ENCODE measurements around the gene IL31RA. TPM values are rescaled to one million over a fixed set of nuclear protein-coding genes. Genes with fewer than 3 reads are reported as not detected.

The IL31RA gene
- total RNA-seq, 1 experiment from 2014 or later: not detected

DNA sequence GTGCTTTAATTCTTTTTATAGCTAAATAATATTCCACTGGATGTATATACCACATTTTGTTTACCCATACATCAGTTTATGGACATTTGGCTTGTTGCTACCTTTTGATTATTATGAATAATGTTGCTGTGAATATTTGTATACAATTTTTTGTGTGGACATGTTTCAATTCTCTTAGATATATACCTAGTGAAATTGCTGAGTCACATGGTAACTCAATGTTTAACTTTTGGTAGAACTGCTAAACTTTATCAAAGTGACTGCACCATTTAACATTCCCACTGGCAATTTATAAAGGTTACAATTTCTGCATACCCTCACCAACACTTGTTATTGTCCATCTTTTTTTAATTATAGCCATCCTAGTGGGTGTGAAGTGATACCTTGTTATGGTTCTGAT is 22.1 kb downstream of the IL31RA start:
- DNase-seq: no peak
- Histone ChIP-seq H3K27me3 (ENCODE audit: control insufficient read depth, insufficient read depth, low read length) (no peaks in the 10 kb centered on the region), H3K36me3 (replicated peaks; ENCODE audit: control insufficient read depth, insufficient read depth, low read length) (no peaks in the 10 kb centered on the region), H3K4me3 (ENCODE audit: insufficient read depth, low read depth, low read length) (no peak overlapping the region)

DNA sequence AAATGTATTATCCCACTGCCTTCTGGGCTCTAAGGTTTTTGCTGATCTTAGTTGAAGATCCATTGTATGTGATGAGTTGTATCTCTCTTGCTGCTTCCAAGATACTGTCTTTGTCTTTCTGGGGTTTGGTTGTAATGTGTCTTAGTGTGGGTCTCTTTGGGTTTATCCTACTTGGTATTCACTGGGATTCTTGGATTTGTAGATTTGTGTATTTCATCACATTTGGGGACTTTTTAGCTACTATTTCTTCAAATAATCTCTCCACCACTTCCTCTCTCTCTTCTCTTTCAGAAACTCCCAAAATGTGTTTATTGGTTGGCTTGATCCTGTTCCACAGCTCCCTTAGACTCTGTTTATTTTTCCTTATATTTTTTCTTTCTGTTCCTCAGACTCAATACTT is 26.5 kb downstream of the IL31RA start:
- no peaks in the 10 kb centered on the region for H3K27me3 ChIP-seq (ENCODE audit: control insufficient read depth, insufficient read depth, low read length)
- DNase-seq: no peak
- no peak overlapping the region for H3K4me3 ChIP-seq (ENCODE audit: insufficient read depth, low read depth, low read length)
- H3K36me3 ChIP-seq (replicated peaks; ENCODE audit: control insufficient read depth, insufficient read depth, low read length): no peaks in the 10 kb centered on the region

DNA sequence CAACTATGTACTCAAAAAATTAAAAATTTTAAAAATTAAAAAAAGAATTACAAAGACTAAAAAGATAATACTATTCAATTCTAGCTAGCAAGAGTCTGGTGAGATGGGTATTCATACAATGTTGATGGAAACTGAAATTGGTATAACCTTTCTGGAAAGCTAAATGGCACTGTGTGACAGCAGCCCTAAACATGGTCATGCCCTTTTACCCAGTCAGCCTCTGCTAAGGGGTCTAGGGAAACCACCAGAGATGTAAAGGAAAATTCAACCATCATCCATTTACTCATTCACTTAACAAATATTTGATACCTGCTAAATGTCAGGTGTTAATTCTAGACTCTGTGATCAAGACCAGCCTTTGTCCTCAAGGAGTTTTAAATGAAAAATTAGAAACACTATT is 29.3 kb downstream of the IL31RA start:
- DNase-seq: no peak
- Histone ChIP-seq H3K27me3 (ENCODE audit: control insufficient read depth, insufficient read depth, low read length) (no peaks in the 10 kb centered on the region), H3K4me3 (ENCODE audit: insufficient read depth, low read depth, low read length) (no peak overlapping the region), H3K36me3 (replicated peaks; ENCODE audit: control insufficient read depth, insufficient read depth, low read length) (no peaks in the 10 kb centered on the region)

DNA sequence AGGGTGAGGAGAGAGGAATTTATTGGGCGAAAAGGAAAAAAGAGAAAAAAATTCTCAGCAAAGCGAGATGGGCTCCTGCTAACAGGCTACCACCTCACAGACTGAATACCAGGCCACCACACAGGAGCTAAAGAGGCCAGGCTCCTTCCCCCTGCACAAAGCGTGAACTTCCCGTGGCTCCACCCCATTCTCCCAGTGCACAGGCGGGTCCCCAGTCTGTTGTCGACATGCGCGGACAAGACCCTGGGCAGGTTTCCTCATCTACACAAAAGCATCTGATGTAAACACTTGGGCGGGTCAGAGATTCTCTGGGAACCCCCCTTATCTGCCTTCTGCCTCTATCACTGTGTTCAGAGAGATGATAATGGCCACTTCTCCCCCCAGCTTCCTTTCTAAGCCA is 34.2 kb downstream of the IL31RA start:
- no peak for DNase-seq
- H3K4me3 ChIP-seq (ENCODE audit: insufficient read depth, low read depth, low read length): no peak overlapping the region
- H3K36me3 ChIP-seq (replicated peaks; ENCODE audit: control insufficient read depth, insufficient read depth, low read length): no peaks in the 10 kb centered on the region
- no peaks in the 10 kb centered on the region for H3K27me3 ChIP-seq (ENCODE audit: control insufficient read depth, insufficient read depth, low read length)

DNA sequence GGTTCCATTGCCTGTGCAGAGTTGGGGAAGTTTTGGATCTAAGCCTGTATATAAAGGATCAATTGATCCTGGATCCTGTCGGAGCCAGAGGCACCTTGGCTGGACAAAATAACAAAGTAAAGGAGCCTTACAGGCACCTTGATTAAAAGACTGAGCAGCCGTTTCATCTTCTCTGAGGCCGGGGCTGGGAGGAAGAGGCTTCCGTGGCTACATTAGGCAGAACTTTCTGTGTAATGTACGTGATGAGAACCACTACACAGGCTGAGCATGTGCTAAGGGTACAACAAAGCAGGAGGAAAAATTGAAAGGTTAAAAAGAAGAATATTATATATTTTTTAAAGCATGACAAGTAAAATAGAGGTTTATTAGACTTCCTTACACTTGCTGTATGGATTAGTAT is 37.0 kb downstream of the IL31RA start:
- no peak for DNase-seq
- Histone ChIP-seq H3K4me3 (ENCODE audit: insufficient read depth, low read depth, low read length) (no peak overlapping the region), H3K36me3 (replicated peaks; ENCODE audit: control insufficient read depth, insufficient read depth, low read length) (no peaks in the 10 kb centered on the region), H3K27me3 (ENCODE audit: control insufficient read depth, insufficient read depth, low read length) (no peaks in the 10 kb centered on the region)

DNA sequence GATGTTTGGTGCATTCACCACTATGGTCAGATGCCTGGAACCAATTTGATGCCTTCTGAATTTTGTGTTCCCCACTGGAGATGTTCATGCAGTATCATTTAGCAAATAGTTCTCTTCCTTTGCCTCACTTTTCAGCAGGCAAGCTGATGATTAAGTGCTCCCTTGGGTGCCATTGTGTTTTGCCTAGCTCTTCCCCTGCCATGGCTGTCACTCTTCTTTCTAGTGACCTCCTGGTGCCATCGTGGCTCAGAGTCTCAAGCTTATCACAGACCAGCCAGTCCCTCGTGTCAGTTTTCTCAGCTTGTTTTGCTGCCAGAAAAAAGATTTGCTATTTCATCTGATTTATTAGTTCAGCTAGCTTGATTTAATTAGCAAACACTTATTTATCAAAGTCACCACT is 41.3 kb downstream of the IL31RA start:
- no peak overlapping the region for H3K4me3 ChIP-seq (ENCODE audit: insufficient read depth, low read depth, low read length)
- no peak for DNase-seq
- no peaks in the 10 kb centered on the region for H3K27me3 ChIP-seq (ENCODE audit: control insufficient read depth, insufficient read depth, low read length)
- H3K36me3 ChIP-seq (replicated peaks; ENCODE audit: control insufficient read depth, insufficient read depth, low read length): no peaks in the 10 kb centered on the region

DNA sequence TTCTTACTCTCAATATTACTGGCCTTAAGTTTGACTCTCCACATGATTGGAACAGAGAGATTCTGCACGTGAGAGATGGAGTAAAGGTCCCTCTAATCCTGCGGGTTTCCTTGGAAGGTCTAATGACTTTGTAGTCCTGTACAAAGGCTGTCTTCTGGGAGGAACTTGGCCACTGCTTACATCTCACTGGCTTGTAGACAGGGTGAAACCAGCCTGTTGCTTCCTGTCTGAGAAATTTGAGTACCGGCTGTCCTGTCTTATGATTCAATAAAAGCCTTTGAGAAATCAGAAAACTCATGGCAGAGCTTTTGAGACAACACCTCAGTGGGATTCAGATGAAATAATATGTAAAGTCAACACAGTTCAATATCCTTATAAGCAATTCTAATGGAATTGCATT is 43.0 kb downstream of the IL31RA start:
- DNase-seq: no peak
- Histone ChIP-seq H3K27me3 (ENCODE audit: control insufficient read depth, insufficient read depth, low read length) (no peaks in the 10 kb centered on the region), H3K36me3 (replicated peaks; ENCODE audit: control insufficient read depth, insufficient read depth, low read length) (no peaks in the 10 kb centered on the region), H3K4me3 (ENCODE audit: insufficient read depth, low read depth, low read length) (no peak overlapping the region)

DNA sequence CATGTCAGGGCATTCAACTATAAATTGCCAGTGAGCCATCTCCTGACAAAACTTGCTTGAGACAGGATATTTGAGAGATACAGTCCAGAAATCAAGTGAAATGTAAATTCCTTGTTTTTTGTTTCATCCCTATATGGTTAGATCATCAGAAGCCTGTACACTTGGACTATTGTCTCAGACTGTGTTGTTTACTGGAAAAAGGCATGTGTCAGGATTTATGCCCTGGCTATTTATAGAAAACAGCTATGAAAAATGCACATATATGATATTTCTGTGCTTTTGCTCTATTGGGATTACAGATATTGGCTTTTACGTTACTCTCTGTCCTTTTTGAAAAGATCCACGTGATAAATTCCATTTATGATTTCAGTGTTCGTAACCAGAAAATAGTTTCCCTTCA is 44.2 kb downstream of the IL31RA start:
- no peak overlapping the region for H3K4me3 ChIP-seq (ENCODE audit: insufficient read depth, low read depth, low read length)
- DNase-seq: no peak

DNA sequence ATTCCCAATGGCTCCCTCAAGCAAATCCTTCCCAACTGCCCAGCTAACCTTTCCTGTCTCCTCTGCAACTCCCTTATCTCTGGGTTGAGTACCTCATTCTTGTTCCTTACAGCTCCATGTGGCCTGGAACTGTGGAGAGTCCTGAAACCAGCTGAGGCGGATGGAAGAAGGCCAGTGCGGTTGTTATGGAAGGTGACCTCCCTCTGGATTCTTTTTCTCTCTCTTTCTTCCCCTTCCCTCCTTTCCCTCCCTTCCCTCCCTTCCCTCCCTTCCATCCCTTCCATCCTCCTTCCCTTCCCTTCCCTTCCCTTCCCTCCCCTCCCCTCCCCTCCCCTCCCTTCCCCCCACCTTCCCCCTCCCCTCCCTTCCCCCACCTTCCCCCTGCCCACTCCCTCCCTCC is 45.1 kb downstream of the IL31RA start:
- Histone ChIP-seq H3K4me3 (ENCODE audit: insufficient read depth, low read depth, low read length) (no peak overlapping the region), H3K27me3 (ENCODE audit: control insufficient read depth, insufficient read depth, low read length) (no peaks in the 10 kb centered on the region), H3K36me3 (replicated peaks; ENCODE audit: control insufficient read depth, insufficient read depth, low read length) (no peaks in the 10 kb centered on the region)
- no peak for DNase-seq

More for the DNA sequence above, 44.2 kb downstream of the IL31RA start:
- no peaks in the 10 kb centered on the region for H3K27me3 ChIP-seq (ENCODE audit: control insufficient read depth, insufficient read depth, low read length)
- no peaks in the 10 kb centered on the region for H3K36me3 ChIP-seq (replicated peaks; ENCODE audit: control insufficient read depth, insufficient read depth, low read length)

DNA sequence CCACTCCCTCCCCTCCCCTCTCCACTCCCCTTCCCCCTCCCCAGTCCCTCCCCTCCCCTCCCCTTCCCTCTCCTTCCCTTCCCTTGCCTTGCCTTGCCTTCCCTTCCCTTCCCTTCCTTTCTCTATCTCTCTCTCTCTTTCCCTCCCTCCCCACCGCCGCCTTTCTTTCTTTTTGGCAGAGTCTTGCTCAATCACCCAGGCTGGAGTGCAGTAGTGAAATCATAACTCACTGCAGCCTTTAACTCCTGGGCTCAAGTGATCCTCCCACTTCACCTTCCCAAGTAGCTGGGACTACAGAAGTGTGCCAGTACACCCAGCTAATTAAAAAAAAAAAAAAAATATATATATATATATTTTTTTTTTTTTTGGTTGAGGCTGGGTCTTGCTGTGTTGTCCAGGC is 45.5 kb downstream of the IL31RA start:
- H3K27me3 ChIP-seq (ENCODE audit: control insufficient read depth, insufficient read depth, low read length): no peaks in the 10 kb centered on the region
- H3K4me3 ChIP-seq (ENCODE audit: insufficient read depth, low read depth, low read length): no peak overlapping the region
- no peaks in the 10 kb centered on the region for H3K36me3 ChIP-seq (replicated peaks; ENCODE audit: control insufficient read depth, insufficient read depth, low read length)
- DNase-seq: no peak

DNA sequence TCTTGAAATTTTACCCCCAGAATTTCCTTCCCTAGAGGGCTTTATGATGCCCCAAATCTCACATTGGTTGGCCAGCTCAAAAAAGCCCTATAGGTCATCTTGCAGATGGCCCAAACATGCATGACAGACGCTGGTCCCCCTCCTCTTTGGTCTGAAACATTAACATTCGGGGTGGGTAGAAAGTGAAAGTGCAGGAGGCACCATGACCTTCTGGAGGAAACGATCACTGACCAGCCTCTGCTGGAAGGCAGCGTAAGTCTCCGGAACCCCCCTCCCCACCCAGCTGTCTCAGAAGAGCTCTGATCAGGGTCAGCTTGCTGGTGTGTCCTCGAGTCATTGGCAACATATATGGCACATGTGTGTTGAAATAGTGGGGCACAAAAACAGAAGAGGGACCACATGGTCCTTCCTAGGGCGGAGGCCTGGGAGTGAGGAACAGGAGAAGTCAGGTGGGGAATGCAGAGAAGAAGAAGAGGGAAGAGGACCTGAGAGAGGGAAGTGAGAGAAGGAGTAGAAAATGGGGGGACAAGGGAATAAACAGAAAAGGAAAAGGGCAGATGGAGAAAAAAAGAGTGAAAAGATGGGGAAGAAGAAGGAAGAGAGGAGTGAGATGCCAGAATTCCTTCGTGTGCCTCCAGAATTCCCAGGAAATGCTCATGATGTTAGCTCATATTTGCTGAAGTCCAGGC is 46.2 kb downstream of the IL31RA start:
- no peak overlapping the region for H3K4me3 ChIP-seq (ENCODE audit: insufficient read depth, low read depth, low read length)
- no peak for DNase-seq
- no peaks in the 10 kb centered on the region for H3K27me3 ChIP-seq (ENCODE audit: control insufficient read depth, insufficient read depth, low read length)
- H3K36me3 ChIP-seq (replicated peaks; ENCODE audit: control insufficient read depth, insufficient read depth, low read length): no peaks in the 10 kb centered on the region

DNA sequence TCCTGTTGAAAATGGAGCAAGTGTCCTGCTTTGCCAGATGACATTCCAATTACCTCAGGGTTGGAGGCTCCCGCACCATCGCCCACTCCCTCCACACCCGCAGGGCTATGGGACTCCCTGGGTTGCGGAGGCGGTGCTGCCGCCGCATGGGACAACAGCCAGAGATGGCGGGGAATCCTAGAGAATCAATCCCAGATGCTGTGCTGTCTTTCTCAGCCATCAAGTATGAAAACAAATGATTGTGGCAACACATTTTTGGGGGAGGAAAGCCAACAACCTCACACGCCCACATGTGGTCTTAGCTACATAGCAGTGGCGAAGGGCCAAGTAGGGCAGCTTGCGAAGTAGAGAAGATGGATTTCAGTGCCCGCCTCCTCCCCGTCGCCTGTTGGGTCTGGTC is 46.7 kb downstream of the IL31RA start:
- Histone ChIP-seq H3K4me3 (ENCODE audit: insufficient read depth, low read depth, low read length) (no peak overlapping the region), H3K27me3 (ENCODE audit: control insufficient read depth, insufficient read depth, low read length) (no peaks in the 10 kb centered on the region), H3K36me3 (replicated peaks; ENCODE audit: control insufficient read depth, insufficient read depth, low read length) (no peaks in the 10 kb centered on the region)
- no peak for DNase-seq

DNA sequence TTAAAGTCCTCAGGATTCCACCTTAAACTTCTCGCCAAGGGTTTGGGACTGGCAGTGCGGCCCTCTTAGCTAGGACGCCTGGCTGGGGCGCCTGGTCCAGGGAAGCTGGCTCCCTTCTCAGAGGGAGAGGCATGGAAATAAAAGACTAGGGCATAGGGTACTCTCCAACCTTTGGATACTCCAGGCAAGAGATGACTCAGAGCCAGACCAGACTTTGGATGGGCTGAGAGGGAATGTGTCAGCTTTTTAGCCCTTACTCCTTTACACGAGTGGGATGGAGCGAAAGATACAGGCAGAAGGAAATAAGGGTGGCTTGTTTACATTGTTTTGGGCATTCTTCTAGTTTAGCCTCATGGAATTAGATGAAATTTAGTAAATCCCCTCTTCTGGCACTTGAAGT is 48.2 kb downstream of the IL31RA start:
- H3K4me3 ChIP-seq (ENCODE audit: insufficient read depth, low read depth, low read length): no peak overlapping the region
- H3K27me3 ChIP-seq (ENCODE audit: control insufficient read depth, insufficient read depth, low read length): no peaks in the 10 kb centered on the region
- no peaks in the 10 kb centered on the region for H3K36me3 ChIP-seq (replicated peaks; ENCODE audit: control insufficient read depth, insufficient read depth, low read length)
- no peak for DNase-seq

DNA sequence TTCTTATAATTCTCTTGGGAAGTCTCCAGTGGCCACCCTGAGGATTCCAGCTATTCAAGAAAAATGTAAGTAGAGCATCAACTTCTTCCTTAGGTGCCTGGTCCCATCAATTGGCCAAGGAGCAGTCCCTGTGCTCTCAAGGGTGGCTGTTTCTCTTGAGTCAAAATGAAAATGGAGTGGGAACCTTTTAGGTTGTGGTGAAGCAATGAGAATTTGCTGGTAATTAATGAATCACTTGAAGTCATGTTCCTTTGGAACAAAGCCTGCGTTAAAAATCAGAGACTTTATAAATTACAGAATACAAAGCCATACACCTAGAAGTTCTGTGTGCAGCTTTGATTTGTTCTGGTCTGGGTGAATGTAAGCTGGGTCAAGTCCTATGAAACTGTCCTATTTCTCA is 48.9 kb downstream of the IL31RA start:
- Histone ChIP-seq H3K27me3 (ENCODE audit: control insufficient read depth, insufficient read depth, low read length) (no peaks in the 10 kb centered on the region), H3K36me3 (replicated peaks; ENCODE audit: control insufficient read depth, insufficient read depth, low read length) (no peaks in the 10 kb centered on the region), H3K4me3 (ENCODE audit: insufficient read depth, low read depth, low read length) (no peak overlapping the region)
- DNase-seq: no peak

DNA sequence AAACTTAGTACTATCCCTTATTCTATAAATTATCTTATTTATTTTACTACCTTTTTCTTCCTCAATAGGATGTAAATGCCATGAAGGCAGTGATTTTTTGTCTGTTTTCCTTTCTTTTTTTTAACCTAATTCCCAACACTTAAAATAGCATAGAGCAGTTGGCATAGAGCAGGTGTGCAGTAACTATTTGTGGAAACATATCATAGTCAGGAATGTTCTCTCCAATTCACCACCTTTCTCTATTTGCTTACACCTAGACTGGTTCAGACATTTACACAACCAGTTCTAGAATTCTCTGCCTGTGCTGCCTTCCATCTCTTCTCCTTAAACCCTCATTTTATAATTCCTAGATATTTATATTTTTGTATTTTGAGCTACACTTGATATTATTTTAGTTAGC is 49.6 kb downstream of the IL31RA start:
- no peaks in the 10 kb centered on the region for H3K36me3 ChIP-seq (replicated peaks; ENCODE audit: control insufficient read depth, insufficient read depth, low read length)
- H3K27me3 ChIP-seq (ENCODE audit: control insufficient read depth, insufficient read depth, low read length): no peaks in the 10 kb centered on the region
- DNase-seq: no peak
- H3K4me3 ChIP-seq (ENCODE audit: insufficient read depth, low read depth, low read length): no peak overlapping the region

DNA sequence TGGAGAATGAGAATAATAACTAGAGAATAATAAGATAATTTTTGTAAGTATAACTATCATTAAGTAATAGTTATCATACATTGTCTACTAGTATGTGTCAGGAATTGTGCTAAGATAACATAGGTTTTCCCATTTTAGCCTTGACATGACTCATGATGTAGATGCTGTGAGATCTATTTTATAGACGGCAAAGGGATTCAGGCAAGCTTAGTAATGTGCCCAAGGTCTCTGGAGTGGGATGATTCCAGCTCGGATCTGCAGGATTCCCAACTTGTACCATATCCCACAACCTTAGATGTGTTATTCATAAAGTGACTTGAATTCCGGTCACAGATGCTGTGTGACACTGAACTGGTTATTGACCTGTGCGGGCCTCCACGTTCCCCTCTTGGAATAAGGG is 51.5 kb downstream of the IL31RA start:
- no peaks in the 10 kb centered on the region for H3K27me3 ChIP-seq (ENCODE audit: control insufficient read depth, insufficient read depth, low read length)
- DNase-seq: no peak
- no peak overlapping the region for H3K4me3 ChIP-seq (ENCODE audit: insufficient read depth, low read depth, low read length)
- H3K36me3 ChIP-seq (replicated peaks; ENCODE audit: control insufficient read depth, insufficient read depth, low read length): no peaks in the 10 kb centered on the region
